ENCODE data around the gene CRX.

DNA sequence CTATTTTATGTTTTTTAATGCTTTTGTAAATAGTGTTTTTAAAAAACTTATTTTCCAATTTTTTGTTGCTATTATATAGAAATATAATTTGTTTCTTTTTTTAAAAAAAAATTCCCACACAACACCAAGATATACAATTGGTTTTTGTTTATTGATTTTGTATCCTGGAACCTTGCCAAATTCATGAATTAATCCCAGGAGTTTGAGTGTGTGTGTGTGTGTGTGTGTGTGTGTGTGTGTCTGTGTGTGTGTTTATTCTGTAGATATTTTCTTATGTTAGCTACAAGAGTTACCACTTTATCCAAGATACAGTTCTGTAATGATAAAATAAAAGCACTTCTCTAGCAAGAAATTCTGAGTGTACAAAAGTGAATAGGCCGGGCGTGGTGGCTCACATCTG lies 25.0 kb upstream of the CRX start:
- TF ChIP-seq, protein P1, sequence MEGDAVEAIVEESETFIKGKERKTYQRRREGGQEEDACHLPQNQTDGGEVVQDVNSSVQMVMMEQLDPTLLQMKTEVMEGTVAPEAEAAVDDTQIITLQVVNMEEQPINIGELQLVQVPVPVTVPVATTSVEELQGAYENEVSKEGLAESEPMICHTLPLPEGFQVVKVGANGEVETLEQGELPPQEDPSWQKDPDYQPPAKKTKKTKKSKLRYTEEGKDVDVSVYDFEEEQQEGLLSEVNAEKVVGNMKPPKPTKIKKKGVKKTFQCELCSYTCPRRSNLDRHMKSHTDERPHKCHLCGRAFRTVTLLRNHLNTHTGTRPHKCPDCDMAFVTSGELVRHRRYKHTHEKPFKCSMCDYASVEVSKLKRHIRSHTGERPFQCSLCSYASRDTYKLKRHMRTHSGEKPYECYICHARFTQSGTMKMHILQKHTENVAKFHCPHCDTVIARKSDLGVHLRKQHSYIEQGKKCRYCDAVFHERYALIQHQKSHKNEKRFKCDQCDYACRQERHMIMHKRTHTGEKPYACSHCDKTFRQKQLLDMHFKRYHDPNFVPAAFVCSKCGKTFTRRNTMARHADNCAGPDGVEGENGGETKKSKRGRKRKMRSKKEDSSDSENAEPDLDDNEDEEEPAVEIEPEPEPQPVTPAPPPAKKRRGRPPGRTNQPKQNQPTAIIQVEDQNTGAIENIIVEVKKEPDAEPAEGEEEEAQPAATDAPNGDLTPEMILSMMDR (IDR thresholded peaks at IDR 0.05) = no peak
- no peak for TF ChIP-seq RAD21 (conservative IDR thresholded peaks at IDR 0.05 in 1 of 2, IDR thresholded peaks at IDR 0.05 in 1 of 2)
- no peak for TF ChIP-seq POLR2AphosphoS2 (conservative IDR thresholded peaks at IDR 0.05; ENCODE audit: low read length)
- no peak for TF ChIP-seq SREBF2 (IDR thresholded peaks at IDR 0.05)
- TF ChIP-seq, protein P2, sequence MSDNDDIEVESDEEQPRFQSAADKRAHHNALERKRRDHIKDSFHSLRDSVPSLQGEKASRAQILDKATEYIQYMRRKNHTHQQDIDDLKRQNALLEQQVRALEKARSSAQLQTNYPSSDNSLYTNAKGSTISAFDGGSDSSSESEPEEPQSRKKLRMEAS (IDR thresholded peaks at IDR 0.05) = no peak

All from A549 (cell line).